ENCODE measurements around the gene RPL18A.

DNA sequence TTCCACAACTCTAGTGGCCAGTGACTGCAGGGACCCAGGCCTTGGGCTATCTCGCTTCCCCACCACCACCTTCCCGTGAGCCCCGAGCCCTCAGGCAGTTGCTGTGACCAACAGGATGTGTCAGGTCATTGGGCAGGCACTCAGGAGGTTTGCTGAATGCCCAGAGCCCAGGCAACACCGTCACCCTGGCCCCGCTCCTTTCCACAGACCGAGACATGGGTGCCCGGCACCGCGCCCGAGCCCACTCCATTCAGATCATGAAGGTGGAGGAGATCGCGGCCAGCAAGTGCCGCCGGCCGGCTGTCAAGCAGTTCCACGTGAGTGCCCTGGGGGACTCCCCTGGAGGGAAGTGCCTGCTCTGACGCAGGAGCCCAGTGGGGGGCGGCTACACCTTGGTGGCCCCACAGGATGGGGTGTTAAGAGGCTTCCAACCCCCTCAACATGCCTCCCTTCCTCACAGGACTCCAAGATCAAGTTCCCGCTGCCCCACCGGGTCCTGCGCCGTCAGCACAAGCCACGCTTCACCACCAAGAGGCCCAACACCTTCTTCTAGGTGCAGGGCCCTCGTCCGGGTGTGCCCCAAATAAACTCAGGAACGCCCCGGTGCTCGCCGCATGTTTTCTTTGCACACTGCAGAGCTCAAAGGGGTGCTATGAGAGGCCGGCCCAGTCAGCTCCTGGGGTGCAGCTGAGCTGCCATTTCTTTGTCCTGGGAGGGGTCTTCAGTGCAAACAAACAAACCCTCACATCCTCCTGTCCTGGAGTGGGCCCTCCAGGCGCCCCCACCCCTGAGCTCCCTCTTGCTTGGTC, 3.2 kb downstream of the RPL18A start:
- TF ChIP-seq POLR2AphosphoS5 (IDR thresholded peaks at IDR 0.05; ENCODE audit: low read depth) (no peak; the same call in 1 of the 2 replicates), GABPA (IDR thresholded peaks at IDR 0.05; ENCODE audit: low read depth) (no peak)
- TF ChIP-seq, protein P1, sequence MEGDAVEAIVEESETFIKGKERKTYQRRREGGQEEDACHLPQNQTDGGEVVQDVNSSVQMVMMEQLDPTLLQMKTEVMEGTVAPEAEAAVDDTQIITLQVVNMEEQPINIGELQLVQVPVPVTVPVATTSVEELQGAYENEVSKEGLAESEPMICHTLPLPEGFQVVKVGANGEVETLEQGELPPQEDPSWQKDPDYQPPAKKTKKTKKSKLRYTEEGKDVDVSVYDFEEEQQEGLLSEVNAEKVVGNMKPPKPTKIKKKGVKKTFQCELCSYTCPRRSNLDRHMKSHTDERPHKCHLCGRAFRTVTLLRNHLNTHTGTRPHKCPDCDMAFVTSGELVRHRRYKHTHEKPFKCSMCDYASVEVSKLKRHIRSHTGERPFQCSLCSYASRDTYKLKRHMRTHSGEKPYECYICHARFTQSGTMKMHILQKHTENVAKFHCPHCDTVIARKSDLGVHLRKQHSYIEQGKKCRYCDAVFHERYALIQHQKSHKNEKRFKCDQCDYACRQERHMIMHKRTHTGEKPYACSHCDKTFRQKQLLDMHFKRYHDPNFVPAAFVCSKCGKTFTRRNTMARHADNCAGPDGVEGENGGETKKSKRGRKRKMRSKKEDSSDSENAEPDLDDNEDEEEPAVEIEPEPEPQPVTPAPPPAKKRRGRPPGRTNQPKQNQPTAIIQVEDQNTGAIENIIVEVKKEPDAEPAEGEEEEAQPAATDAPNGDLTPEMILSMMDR (IDR thresholded peaks at IDR 0.05; ENCODE audit: insufficient read depth, low read length): no peak
- TF ChIP-seq, protein P2, sequence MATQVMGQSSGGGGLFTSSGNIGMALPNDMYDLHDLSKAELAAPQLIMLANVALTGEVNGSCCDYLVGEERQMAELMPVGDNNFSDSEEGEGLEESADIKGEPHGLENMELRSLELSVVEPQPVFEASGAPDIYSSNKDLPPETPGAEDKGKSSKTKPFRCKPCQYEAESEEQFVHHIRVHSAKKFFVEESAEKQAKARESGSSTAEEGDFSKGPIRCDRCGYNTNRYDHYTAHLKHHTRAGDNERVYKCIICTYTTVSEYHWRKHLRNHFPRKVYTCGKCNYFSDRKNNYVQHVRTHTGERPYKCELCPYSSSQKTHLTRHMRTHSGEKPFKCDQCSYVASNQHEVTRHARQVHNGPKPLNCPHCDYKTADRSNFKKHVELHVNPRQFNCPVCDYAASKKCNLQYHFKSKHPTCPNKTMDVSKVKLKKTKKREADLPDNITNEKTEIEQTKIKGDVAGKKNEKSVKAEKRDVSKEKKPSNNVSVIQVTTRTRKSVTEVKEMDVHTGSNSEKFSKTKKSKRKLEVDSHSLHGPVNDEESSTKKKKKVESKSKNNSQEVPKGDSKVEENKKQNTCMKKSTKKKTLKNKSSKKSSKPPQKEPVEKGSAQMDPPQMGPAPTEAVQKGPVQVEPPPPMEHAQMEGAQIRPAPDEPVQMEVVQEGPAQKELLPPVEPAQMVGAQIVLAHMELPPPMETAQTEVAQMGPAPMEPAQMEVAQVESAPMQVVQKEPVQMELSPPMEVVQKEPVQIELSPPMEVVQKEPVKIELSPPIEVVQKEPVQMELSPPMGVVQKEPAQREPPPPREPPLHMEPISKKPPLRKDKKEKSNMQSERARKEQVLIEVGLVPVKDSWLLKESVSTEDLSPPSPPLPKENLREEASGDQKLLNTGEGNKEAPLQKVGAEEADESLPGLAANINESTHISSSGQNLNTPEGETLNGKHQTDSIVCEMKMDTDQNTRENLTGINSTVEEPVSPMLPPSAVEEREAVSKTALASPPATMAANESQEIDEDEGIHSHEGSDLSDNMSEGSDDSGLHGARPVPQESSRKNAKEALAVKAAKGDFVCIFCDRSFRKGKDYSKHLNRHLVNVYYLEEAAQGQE (IDR thresholded peaks at IDR 0.05; ENCODE audit: insufficient replicate concordance, low read depth): no peak
